ENCODE measurements around the gene BOC. TPM values are rescaled to one million over a fixed set of nuclear protein-coding genes. Genes with fewer than 3 reads are reported as not detected.

The BOC gene
- polyA plus RNA-seq = 0.88 and 3.7 TPM in 2 replicates

GRCh38 chr3:113211330-113212149 is at the start of gene BOC:
Gene BOC (plus strand): TSS chr3:113211557. CDS start chr3:113249803, 38,246 bp downstream.

Other genes with a start within 250 kb of the BOC start
- 0.87 and 3.1 TPM in 2 replicates for gene CD200R1, start 236.5 kb upstream of the BOC start, polyA plus RNA-seq
- gene GTPBP8, start 220.6 kb upstream of the BOC start, polyA plus RNA-seq = 12.3 and 18.9 TPM in 2 replicates
- gene CFAP44, start 229.9 kb downstream of the BOC start, polyA plus RNA-seq = 1.3 and 3.2 TPM in 2 replicates

All from Purkinje cell (primary cell).